CD14-positive monocyte (primary cell): ENCODE results near the gene TRABD2B. TPM values are rescaled to one million over a fixed set of nuclear protein-coding genes. Genes with fewer than 3 reads are reported as not detected.

ENCODE experiments used
- DNase-seq, 3 donors: peaks; one replicate each; pipeline ENCODE4 v3.0.0-alpha.2; 2011 to 2022
- H2AFZ ChIP-seq: 2 replicates; pipeline ENCODE4 v1.6.0; 2012; ENCODE audit warnings: mild to moderate bottlenecking, low read depth, low read length, inconsistent platforms; ENCODE audit not compliant: insufficient read depth, poor library complexity, severe bottlenecking
- H3K27ac ChIP-seq, 2 donors: 1 replicate in 1 of 2; 2 replicates in 1 of 2; pipeline ENCODE4 v1.5.1; 2012 to 2013; ENCODE audit warnings: low read length in 2 of 2, control low read depth in 1 of 2, inconsistent platforms in 1 of 2, low read depth in 1 of 2, mild to moderate bottlenecking in 1 of 2
- H3K27me3 ChIP-seq, 2 donors: one replicate each; pipeline versions ENCODE4 v1.6.0 to v1.6.1; 2011 to 2013; ENCODE audit warnings: low read length in 2 of 2; ENCODE audit not compliant: control insufficient read depth in 2 of 2, insufficient read depth in 2 of 2
- H3K36me3 ChIP-seq, 2 donors: replicated peaks in 1 of 2; 1 replicate in 1 of 2; 2 replicates in 1 of 2; pipeline versions ENCODE4 v1.5.1 to v1.6.1; 2012 to 2013; ENCODE audit warnings: low read length in 2 of 2, control low read depth in 1 of 2, inconsistent platforms in 1 of 2, mild to moderate bottlenecking in 1 of 2; ENCODE audit not compliant: insufficient read depth in 2 of 2, control insufficient read depth in 1 of 2
- H3K4me1 ChIP-seq, 2 donors: 1 replicate in 1 of 2; 2 replicates in 1 of 2; pipeline versions ENCODE4 v1.5.1 to v1.6.1; 2012 to 2013; ENCODE audit warnings: low read length in 2 of 2, control low read depth in 1 of 2, inconsistent platforms in 1 of 2, mild to moderate bottlenecking in 1 of 2, moderate library complexity in 1 of 2; ENCODE audit not compliant: insufficient read depth in 2 of 2, control insufficient read depth in 1 of 2
- H3K4me2 ChIP-seq: replicated peaks from 2 replicates; pipeline ENCODE3; 2012; ENCODE audit warnings: low read length, moderate library complexity, mild to moderate bottlenecking; ENCODE audit not compliant: poor library complexity, severe bottlenecking; ENCODE audit errors: extremely low read depth
- H3K4me3 ChIP-seq, 3 experiments: fragments of 200-600 bp in 1 of 3; sonication (generic) in 1 of 3; replicated peaks in 1 of 3; 1 replicate in 2 of 3; 2 replicates in 1 of 3; pipeline ENCODE4 v1.5.1; 2011 to 2013; ENCODE audit warnings: low read length in 3 of 3, mild to moderate bottlenecking in 3 of 3, control low read depth in 2 of 3, low read depth in 2 of 3, inconsistent platforms in 1 of 3, moderate library complexity in 1 of 3
- H3K79me2 ChIP-seq: 2 replicates; pipeline ENCODE4 v1.6.0; 2012; ENCODE audit warnings: mild to moderate bottlenecking, control low read depth, inconsistent platforms, low read length, moderate library complexity; ENCODE audit not compliant: insufficient read depth
- H3K9ac ChIP-seq: 2 replicates; pipeline ENCODE4 v1.6.0; 2017; ENCODE audit warnings: low read length, mild to moderate bottlenecking; ENCODE audit not compliant: insufficient read depth, poor library complexity, severe bottlenecking
- H3K9me3 ChIP-seq, 2 donors: replicated peaks in 1 of 2; 1 replicate in 1 of 2; 2 replicates in 1 of 2; pipeline versions ENCODE4 v1.5.1 to v1.6.1; 2012 to 2013; ENCODE audit warnings: low read length in 2 of 2, control low read depth in 1 of 2; ENCODE audit not compliant: control insufficient read depth in 1 of 2, insufficient read depth in 1 of 2
- H4K20me1 ChIP-seq: 2 replicates; pipeline ENCODE4 v1.6.0; 2012; ENCODE audit warnings: mild to moderate bottlenecking, low read length, control low read depth, moderate library complexity; ENCODE audit not compliant: insufficient read depth
- H3K27ac Mint-ChIP-seq, 7 donors: one replicate each; pipeline ENCODE4 v1.8.0; 2020; ENCODE audit warnings: mild to moderate bottlenecking in 7 of 7, mixed read lengths in 7 of 7, moderate library complexity in 6 of 7, inconsistent platforms in 2 of 7
- H3K27me3 Mint-ChIP-seq, 3 donors: one replicate each; pipeline ENCODE4 v1.8.0; 2021 to 2022; ENCODE audit warnings: low read depth in 3 of 3, mild to moderate bottlenecking in 3 of 3, mixed read lengths in 3 of 3, moderate library complexity in 3 of 3, inconsistent platforms in 1 of 3
- H3K36me3 Mint-ChIP-seq, 2 donors: one replicate each; pipeline ENCODE4 v1.8.0; 2020; ENCODE audit warnings: mixed read lengths in 2 of 2, inconsistent platforms in 1 of 2, mild to moderate bottlenecking in 1 of 2
- H3K4me1 Mint-ChIP-seq: one replicate; pipeline ENCODE4 v1.8.0; 2020; ENCODE audit warnings: mild to moderate bottlenecking, mixed read lengths
- H3K4me3 Mint-ChIP-seq, 2 donors: one replicate each; pipeline ENCODE4 v1.8.0; 2020; ENCODE audit warnings: mild to moderate bottlenecking in 2 of 2, mixed read lengths in 2 of 2, moderate library complexity in 1 of 2
- H3K9me3 Mint-ChIP-seq, 7 donors: one replicate each; pipeline ENCODE4 v1.8.0; 2020 to 2022; ENCODE audit warnings: mixed read lengths in 7 of 7, mild to moderate bottlenecking in 6 of 7, moderate library complexity in 6 of 7, inconsistent platforms in 2 of 7
- CTCF ChIP-seq: fragments of 200-600 bp; IDR thresholded peaks from one replicate; pipeline ENCODE4 v1.8.0; 2022; ENCODE audit warnings: antibody characterized with exemption, mild to moderate bottlenecking
- WGBS: methylation state at CpG from one replicate; pipeline ENCODE4 v1.1.5; 2013; ENCODE audit warnings: missing lambda C conversion rate; ENCODE audit not compliant: insufficient coverage; 5-methylcytosine and 5-hydroxymethylcytosine counted together
- intact Hi-C, 2 donors: fragments of 100-400 bp; cut with micrococcal nuclease; formaldehyde crosslinking; loops; one replicate each; pipeline versions ENCODE4 v1.15.0 to v1.15.1; 2023
- polyA plus RNA-seq, 3 donors: library from polyadenylated mRNA; depleted of rRNA in 1 of 3; unstranded in 2 of 3; stranded (reverse) in 1 of 3; fragments of 300-500 nt in 2 of 3; fragments of >200 nt in 1 of 3; fragmentation: Illumina TruSeq in 2 of 3; gene quantifications; 1 replicate in 2 of 3; 2 replicates in 1 of 3; pipeline ENCODE4 v1.2.3, GENCODE V29; 2012 to 2021

TRABD2B gene
- polyA plus RNA-seq, 3 donors, result not detected

- Mint-ChIP-seq H3K9me3 (no peaks in the 10 kb centered on the region), H3K27ac (no peak overlapping the region), H3K4me3 (no peak overlapping the region), H3K36me3 (no peaks in the 10 kb centered on the region), H3K27me3 (peaks cover 8 to 14% (median 14%) of the 10 kb centered on the region in 3 donors), H3K4me1 (no peaks in the 10 kb centered on the region)
- Histone ChIP-seq H3K4me2 (no peak overlapping the region), H3K27me3 (peaks cover 0 to 2% of the 10 kb centered on the region in 2 donors), H3K4me3 (no peak overlapping the region), H3K27ac (no peak overlapping the region), H2AFZ (no peak overlapping the region), H3K4me1 (no peaks in the 10 kb centered on the region), H3K79me2 (no peaks in the 10 kb centered on the region), H3K9ac (no peak overlapping the region), H3K9me3 (no peaks in the 10 kb centered on the region), H4K20me1 (no peaks in the 10 kb centered on the region), H3K36me3 (no peaks in the 10 kb centered on the region)
- no peak for DNase-seq
- WGBS, result 100% methylated on average over 1 of the region's 5 CpGs
- intact Hi-C loops, result no loop called here
- no peak for TF ChIP-seq CTCF
These were observed 106.4 kb downstream of the TRABD2B start for GRCh38 chr1:47890779-47891178.

- intact Hi-C loops, result no loop called here
- Histone ChIP-seq H3K9ac (no peak overlapping the region), H3K9me3 (no peaks in the 10 kb centered on the region), H3K27me3 (peaks cover 0 to 2% of the 10 kb centered on the region in 2 donors), H2AFZ (no peak overlapping the region), H3K27ac (no peak overlapping the region), H4K20me1 (no peaks in the 10 kb centered on the region), H3K4me3 (no peak overlapping the region), H3K4me1 (no peaks in the 10 kb centered on the region), H3K4me2 (no peak overlapping the region), H3K79me2 (no peaks in the 10 kb centered on the region), H3K36me3 (no peaks in the 10 kb centered on the region)
- no peak for TF ChIP-seq CTCF
- Mint-ChIP-seq H3K36me3 (no peaks in the 10 kb centered on the region), H3K4me1 (no peaks in the 10 kb centered on the region), H3K27me3 (peaks cover 8 to 11% (median 9%) of the 10 kb centered on the region in 3 donors), H3K27ac (peak overlapping the region in 1 of 7 donors; percentile 36), H3K4me3 (no peak overlapping the region), H3K9me3 (no peaks in the 10 kb centered on the region)
- DNase-seq, result no peak
- WGBS, result 100% methylated on average over 1 of the region's 1 CpG
These were observed 108.9 kb downstream of the TRABD2B start for GRCh38 chr1:47888294-47888629.
